ENCODE measurements around the gene ZDHHC19. TPM values are rescaled to one million over a fixed set of nuclear protein-coding genes. Genes with fewer than 3 reads are reported as not detected.

The ZDHHC19 gene
- total RNA-seq, 1 experiment from 2014 or later: not detected

GRCh38 chr3:196149375-196149774, 61.8 kb downstream of the ZDHHC19 start:
- DNase-seq (ENCODE audit: low read depth in 1 of 2, low spot score in 2 of 2): no peak
- Histone ChIP-seq H3K27me3 (replicated peaks) (no peaks in the 10 kb centered on the region), H3K27ac (no peak overlapping the region), H3K36me3 (no peaks in the 10 kb centered on the region), H3K4me3 (no peak overlapping the region), H3K9me3 (replicated peaks) (no peaks in the 10 kb centered on the region), H3K4me1 (replicated peaks) (no peaks in the 10 kb centered on the region; the same call in none of the 2 replicates)

Other genes with a start within 250 kb of the ZDHHC19 start
- gene TFRC, start 129.3 kb downstream of the ZDHHC19 start, total RNA-seq (2014; rRNA removed; shearing (Covaris generic)): 77.3 and 92.3 TPM in 2 replicates
- not detected in 2 replicates for gene SLC51A, start 5.1 kb upstream of the ZDHHC19 start, total RNA-seq (2014; rRNA removed; shearing (Covaris generic))
- 63.7 and 84.6 TPM in 2 replicates for gene PCYT1A, start 76.3 kb upstream of the ZDHHC19 start, total RNA-seq (2014; rRNA removed; shearing (Covaris generic))
- 20.5 and 24.2 TPM in 2 replicates for gene DYNLT2B, start 106.8 kb upstream of the ZDHHC19 start, total RNA-seq (2014; rRNA removed; shearing (Covaris generic))
- gene TM4SF19, start 127.0 kb upstream of the ZDHHC19 start, total RNA-seq (2014; rRNA removed; shearing (Covaris generic)): 0.19 and 5.0 TPM in 2 replicates
- gene UBXN7, start 221.0 kb upstream of the ZDHHC19 start, total RNA-seq (2014; rRNA removed; shearing (Covaris generic)): 9.2 and 11.2 TPM in 2 replicates